ENCODE data around the gene GPR39. TPM values are rescaled to one million over a fixed set of nuclear protein-coding genes. Genes with fewer than 3 reads are reported as not detected.

Gene GPR39
- total RNA-seq, 1 experiment from 2014 or later: 0.50 TPM

DNA sequence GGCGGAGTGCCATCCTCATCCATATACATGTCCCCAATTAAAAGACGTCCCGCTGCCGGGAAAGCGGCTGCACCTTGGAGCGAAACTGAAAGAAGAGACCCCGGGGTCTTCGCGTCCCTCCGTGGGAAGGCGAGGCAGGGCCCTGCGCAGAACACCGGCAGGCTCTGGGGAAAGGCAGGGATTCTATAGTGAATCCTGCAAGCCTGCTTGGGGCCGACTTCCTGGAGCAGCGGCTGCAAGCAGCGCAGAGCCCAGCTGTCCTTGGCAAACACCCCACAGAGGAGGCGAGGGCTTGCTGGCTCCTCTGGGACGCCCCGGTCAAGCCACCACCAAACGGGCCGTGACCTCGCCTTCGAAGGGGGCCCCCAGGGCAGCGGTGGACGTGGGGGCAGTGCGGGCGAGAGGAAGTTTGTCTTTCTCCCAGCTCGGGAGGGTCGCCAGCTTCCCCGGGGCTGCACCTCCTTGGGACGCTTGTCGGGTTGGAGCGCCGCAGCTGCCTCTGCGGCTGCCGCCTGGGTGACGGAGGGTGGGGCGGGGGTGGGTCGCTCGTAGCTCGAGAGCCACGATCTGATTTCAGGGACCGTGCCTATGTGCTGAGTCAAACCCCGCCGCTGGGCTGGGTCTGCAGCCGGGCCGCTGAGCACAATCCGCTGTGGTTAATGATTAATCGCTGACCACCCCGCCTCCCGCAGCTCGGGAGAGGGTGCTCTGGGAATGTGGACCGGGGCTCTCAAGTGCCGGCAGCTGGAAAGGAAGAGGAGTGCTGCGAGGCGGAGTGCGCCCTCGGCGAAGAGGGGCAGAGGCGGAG, 486 bp upstream of the GPR39 start:
- no CpG with 5 or more reads among the region's 60 CpGs for whole genome bisulfite sequencing (ENCODE audit: extremely low coverage, insufficient read length, low lambda C conversion rate)
- H3K23me2 ChIP-seq (ENCODE audit: insufficient read length, low read depth, low read length, poor library complexity, severe bottlenecking): no peaks in the 10 kb centered on the region
- Mint-ChIP-seq H3K36me3 (ENCODE audit: insufficient read depth in 1 of 3, low read depth in 3 of 3) (no peaks in the 10 kb centered on the region; a peak in 1 of 7 replicates), H3K9me3 (no peaks in the 10 kb centered on the region), H3K27ac (no peak overlapping the region; a peak in 1 of 7 replicates), H3K27me3 (ENCODE audit: low read depth) (peaks cover 43% of the 10 kb centered on the region), H3K4me1 (peaks cover 15 to 21% of the 10 kb centered on the region in 2 experiments), H3K4me3 (peak overlapping the region; percentile 75 to 81)
- no peaks in the 10 kb centered on the region for H3K9me3 ChIP-seq (ENCODE audit: control insufficient read depth, low read depth, low read length)
- no peak overlapping the region for H2BK20ac ChIP-seq (ENCODE audit: low read depth, low read length, poor library complexity, severe bottlenecking)
- no peak overlapping the region for H2AFZ ChIP-seq (ENCODE audit: low read length)
- peak overlapping the region; percentile 53 for H3K18ac ChIP-seq (ENCODE audit: insufficient read length, low read depth, low read length)
- no peak overlapping the region for H4K8ac ChIP-seq (replicated peaks; ENCODE audit: insufficient read length, low read depth, low read length)
- TF ChIP-seq, protein P1, sequence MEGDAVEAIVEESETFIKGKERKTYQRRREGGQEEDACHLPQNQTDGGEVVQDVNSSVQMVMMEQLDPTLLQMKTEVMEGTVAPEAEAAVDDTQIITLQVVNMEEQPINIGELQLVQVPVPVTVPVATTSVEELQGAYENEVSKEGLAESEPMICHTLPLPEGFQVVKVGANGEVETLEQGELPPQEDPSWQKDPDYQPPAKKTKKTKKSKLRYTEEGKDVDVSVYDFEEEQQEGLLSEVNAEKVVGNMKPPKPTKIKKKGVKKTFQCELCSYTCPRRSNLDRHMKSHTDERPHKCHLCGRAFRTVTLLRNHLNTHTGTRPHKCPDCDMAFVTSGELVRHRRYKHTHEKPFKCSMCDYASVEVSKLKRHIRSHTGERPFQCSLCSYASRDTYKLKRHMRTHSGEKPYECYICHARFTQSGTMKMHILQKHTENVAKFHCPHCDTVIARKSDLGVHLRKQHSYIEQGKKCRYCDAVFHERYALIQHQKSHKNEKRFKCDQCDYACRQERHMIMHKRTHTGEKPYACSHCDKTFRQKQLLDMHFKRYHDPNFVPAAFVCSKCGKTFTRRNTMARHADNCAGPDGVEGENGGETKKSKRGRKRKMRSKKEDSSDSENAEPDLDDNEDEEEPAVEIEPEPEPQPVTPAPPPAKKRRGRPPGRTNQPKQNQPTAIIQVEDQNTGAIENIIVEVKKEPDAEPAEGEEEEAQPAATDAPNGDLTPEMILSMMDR (conservative IDR thresholded peaks at IDR 0.05): no peak
- H2BK12ac ChIP-seq (ENCODE audit: insufficient read length, low read depth, low read length): no peak overlapping the region
- H2BK5ac ChIP-seq (ENCODE audit: insufficient read length, low read length): no peak overlapping the region
- H4K20me1 ChIP-seq (ENCODE audit: control insufficient read depth, insufficient read depth, insufficient read length): no peaks in the 10 kb centered on the region
- no peak overlapping the region for H3K56ac ChIP-seq (ENCODE audit: insufficient read length, low read depth, low read length)
- no peak overlapping the region for H4K5ac ChIP-seq (ENCODE audit: insufficient read length, low read depth, low read length)
- no peaks in the 10 kb centered on the region for H3K4me1 ChIP-seq (ENCODE audit: insufficient read depth, low read length)
- H3K27ac ChIP-seq (ENCODE audit: insufficient read length, low read depth, low read length): no peak overlapping the region
- no peak overlapping the region for H3K14ac ChIP-seq (ENCODE audit: insufficient read depth, low read length)
- no peak overlapping the region for H2BK15ac ChIP-seq (ENCODE audit: low read depth, low read length)
- H3K4ac ChIP-seq (ENCODE audit: low read depth, low read length): no peak overlapping the region
- peak overlapping the region; percentile 3 for H3K9ac ChIP-seq (ENCODE audit: extremely low read depth, insufficient read length, low read length)
- H2BK120ac ChIP-seq (ENCODE audit: low read depth, low read length, poor library complexity, severe bottlenecking): no peak overlapping the region
- peak overlapping the region; percentile 36 for H3K4me2 ChIP-seq (ENCODE audit: insufficient read depth, insufficient read length, low read length)
- H4K91ac ChIP-seq (ENCODE audit: insufficient read length, low read depth, low read length): no peak overlapping the region
- H3K27me3 ChIP-seq (ENCODE audit: insufficient read depth, low read length): peaks cover 5% of the 10 kb centered on the region; the same call in 1 of the 2 replicates
- H3K79me1 ChIP-seq (ENCODE audit: insufficient read depth, low read depth, low read length, poor library complexity, severe bottlenecking): no peaks in the 10 kb centered on the region
- no peak overlapping the region for H2AK5ac ChIP-seq (ENCODE audit: insufficient read length, low read length)
- H3K79me2 ChIP-seq (ENCODE audit: insufficient read depth, low read length): no peaks in the 10 kb centered on the region
- no peak overlapping the region for H3K23ac ChIP-seq (ENCODE audit: insufficient read length, low read depth, low read length)
- no peak overlapping the region for H3T11ph ChIP-seq (ENCODE audit: low read length)
- peak; percentile 88 for DNase-seq

Measured in H9 (cell line).